CD14-positive monocyte (primary cell): ENCODE results near the gene GRIN2A. TPM values are rescaled to one million over a fixed set of nuclear protein-coding genes. Genes with fewer than 3 reads are reported as not detected.

Experiments used
- DNase-seq, 3 donors: peaks; one replicate each; pipeline ENCODE4 v3.0.0-alpha.2; 2011 to 2022
- H2AFZ ChIP-seq: 2 replicates; pipeline ENCODE4 v1.6.0; 2012; ENCODE audit warnings: mild to moderate bottlenecking, low read depth, low read length, inconsistent platforms; ENCODE audit not compliant: insufficient read depth, poor library complexity, severe bottlenecking
- H3K27ac ChIP-seq, 2 donors: 1 replicate in 1 of 2; 2 replicates in 1 of 2; pipeline ENCODE4 v1.5.1; 2012 to 2013; ENCODE audit warnings: low read length in 2 of 2, control low read depth in 1 of 2, inconsistent platforms in 1 of 2, low read depth in 1 of 2, mild to moderate bottlenecking in 1 of 2
- H3K27me3 ChIP-seq, 2 donors: one replicate each; pipeline versions ENCODE4 v1.6.0 to v1.6.1; 2011 to 2013; ENCODE audit warnings: low read length in 2 of 2; ENCODE audit not compliant: control insufficient read depth in 2 of 2, insufficient read depth in 2 of 2
- H3K36me3 ChIP-seq, 2 donors: replicated peaks in 1 of 2; 1 replicate in 1 of 2; 2 replicates in 1 of 2; pipeline versions ENCODE4 v1.5.1 to v1.6.1; 2012 to 2013; ENCODE audit warnings: low read length in 2 of 2, control low read depth in 1 of 2, inconsistent platforms in 1 of 2, mild to moderate bottlenecking in 1 of 2; ENCODE audit not compliant: insufficient read depth in 2 of 2, control insufficient read depth in 1 of 2
- H3K4me1 ChIP-seq, 2 donors: 1 replicate in 1 of 2; 2 replicates in 1 of 2; pipeline versions ENCODE4 v1.5.1 to v1.6.1; 2012 to 2013; ENCODE audit warnings: low read length in 2 of 2, control low read depth in 1 of 2, inconsistent platforms in 1 of 2, mild to moderate bottlenecking in 1 of 2, moderate library complexity in 1 of 2; ENCODE audit not compliant: insufficient read depth in 2 of 2, control insufficient read depth in 1 of 2
- H3K4me2 ChIP-seq: replicated peaks from 2 replicates; pipeline ENCODE3; 2012; ENCODE audit warnings: low read length, moderate library complexity, mild to moderate bottlenecking; ENCODE audit not compliant: poor library complexity, severe bottlenecking; ENCODE audit errors: extremely low read depth
- H3K4me3 ChIP-seq, 3 experiments: fragments of 200-600 bp in 1 of 3; sonication (generic) in 1 of 3; replicated peaks in 1 of 3; 1 replicate in 2 of 3; 2 replicates in 1 of 3; pipeline ENCODE4 v1.5.1; 2011 to 2013; ENCODE audit warnings: low read length in 3 of 3, mild to moderate bottlenecking in 3 of 3, control low read depth in 2 of 3, low read depth in 2 of 3, inconsistent platforms in 1 of 3, moderate library complexity in 1 of 3
- H3K79me2 ChIP-seq: 2 replicates; pipeline ENCODE4 v1.6.0; 2012; ENCODE audit warnings: mild to moderate bottlenecking, control low read depth, inconsistent platforms, low read length, moderate library complexity; ENCODE audit not compliant: insufficient read depth
- H3K9ac ChIP-seq: 2 replicates; pipeline ENCODE4 v1.6.0; 2017; ENCODE audit warnings: low read length, mild to moderate bottlenecking; ENCODE audit not compliant: insufficient read depth, poor library complexity, severe bottlenecking
- H3K9me3 ChIP-seq, 2 donors: replicated peaks in 1 of 2; 1 replicate in 1 of 2; 2 replicates in 1 of 2; pipeline versions ENCODE4 v1.5.1 to v1.6.1; 2012 to 2013; ENCODE audit warnings: low read length in 2 of 2, control low read depth in 1 of 2; ENCODE audit not compliant: control insufficient read depth in 1 of 2, insufficient read depth in 1 of 2
- H4K20me1 ChIP-seq: 2 replicates; pipeline ENCODE4 v1.6.0; 2012; ENCODE audit warnings: mild to moderate bottlenecking, low read length, control low read depth, moderate library complexity; ENCODE audit not compliant: insufficient read depth
- H3K27ac Mint-ChIP-seq, 7 donors: one replicate each; pipeline ENCODE4 v1.8.0; 2020; ENCODE audit warnings: mild to moderate bottlenecking in 7 of 7, mixed read lengths in 7 of 7, moderate library complexity in 6 of 7, inconsistent platforms in 2 of 7
- H3K27me3 Mint-ChIP-seq, 3 donors: one replicate each; pipeline ENCODE4 v1.8.0; 2021 to 2022; ENCODE audit warnings: low read depth in 3 of 3, mild to moderate bottlenecking in 3 of 3, mixed read lengths in 3 of 3, moderate library complexity in 3 of 3, inconsistent platforms in 1 of 3
- H3K36me3 Mint-ChIP-seq, 2 donors: one replicate each; pipeline ENCODE4 v1.8.0; 2020; ENCODE audit warnings: mixed read lengths in 2 of 2, inconsistent platforms in 1 of 2, mild to moderate bottlenecking in 1 of 2
- H3K4me1 Mint-ChIP-seq: one replicate; pipeline ENCODE4 v1.8.0; 2020; ENCODE audit warnings: mild to moderate bottlenecking, mixed read lengths
- H3K4me3 Mint-ChIP-seq, 2 donors: one replicate each; pipeline ENCODE4 v1.8.0; 2020; ENCODE audit warnings: mild to moderate bottlenecking in 2 of 2, mixed read lengths in 2 of 2, moderate library complexity in 1 of 2
- H3K9me3 Mint-ChIP-seq, 7 donors: one replicate each; pipeline ENCODE4 v1.8.0; 2020 to 2022; ENCODE audit warnings: mixed read lengths in 7 of 7, mild to moderate bottlenecking in 6 of 7, moderate library complexity in 6 of 7, inconsistent platforms in 2 of 7
- WGBS: methylation state at CpG from one replicate; pipeline ENCODE4 v1.1.5; 2013; ENCODE audit warnings: missing lambda C conversion rate; ENCODE audit not compliant: insufficient coverage; 5-methylcytosine and 5-hydroxymethylcytosine counted together
- intact Hi-C, 2 donors: fragments of 100-400 bp; cut with micrococcal nuclease; formaldehyde crosslinking; loops; one replicate each; pipeline versions ENCODE4 v1.15.0 to v1.15.1; 2023
- polyA plus RNA-seq, 3 donors: library from polyadenylated mRNA; depleted of rRNA in 1 of 3; unstranded in 2 of 3; stranded (reverse) in 1 of 3; fragments of 300-500 nt in 2 of 3; fragments of >200 nt in 1 of 3; fragmentation: Illumina TruSeq in 2 of 3; gene quantifications; 1 replicate in 2 of 3; 2 replicates in 1 of 3; pipeline ENCODE4 v1.2.3, GENCODE V29; 2012 to 2021
- TF ChIP-seq, protein P1 (sequence below): fragments of 200-600 bp; IDR thresholded peaks from one replicate; pipeline ENCODE4 v1.8.0; 2022; ENCODE audit warnings: antibody characterized with exemption, mild to moderate bottlenecking

GRIN2A gene
- polyA plus RNA-seq, 3 donors, result not detected

DNA sequence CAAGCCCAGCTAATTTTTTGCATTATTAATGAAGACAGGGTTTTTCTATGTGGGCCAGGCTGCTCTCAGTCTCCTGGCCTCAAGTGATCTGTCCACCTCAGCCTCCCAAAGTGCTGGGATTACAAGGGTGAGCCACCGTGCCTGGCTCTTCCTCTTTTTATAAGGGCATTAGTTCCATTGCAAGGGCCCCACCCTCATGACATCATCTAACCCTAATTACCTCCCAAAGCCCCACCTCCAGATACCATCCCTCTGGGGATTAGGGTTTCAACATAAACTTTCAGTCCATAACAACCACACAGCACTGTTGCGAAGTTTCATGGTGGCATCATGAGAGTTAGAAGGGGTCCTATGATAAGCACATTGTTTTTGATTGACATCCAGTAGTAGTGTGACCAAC lies 277.7 kb downstream of the GRIN2A start:
- 83% methylated on average over 1 of the region's 2 CpGs for WGBS
- Mint-ChIP-seq H3K27me3 (no peaks in the 10 kb centered on the region), H3K27ac (no peak overlapping the region), H3K4me1 (no peaks in the 10 kb centered on the region), H3K4me3 (no peak overlapping the region), H3K9me3 (peaks cover 0 to 10% (median 2%) of the 10 kb centered on the region in 7 donors), H3K36me3 (no peaks in the 10 kb centered on the region)
- Histone ChIP-seq H3K27me3 (no peaks in the 10 kb centered on the region), H4K20me1 (no peaks in the 10 kb centered on the region), H3K36me3 (no peaks in the 10 kb centered on the region), H3K9me3 (no peaks in the 10 kb centered on the region), H3K9ac (no peak overlapping the region), H3K4me2 (no peak overlapping the region), H3K4me1 (no peaks in the 10 kb centered on the region), H3K79me2 (no peaks in the 10 kb centered on the region), H2AFZ (no peak overlapping the region), H3K4me3 (no peak overlapping the region), H3K27ac (no peak overlapping the region)
- TF ChIP-seq, protein P1, sequence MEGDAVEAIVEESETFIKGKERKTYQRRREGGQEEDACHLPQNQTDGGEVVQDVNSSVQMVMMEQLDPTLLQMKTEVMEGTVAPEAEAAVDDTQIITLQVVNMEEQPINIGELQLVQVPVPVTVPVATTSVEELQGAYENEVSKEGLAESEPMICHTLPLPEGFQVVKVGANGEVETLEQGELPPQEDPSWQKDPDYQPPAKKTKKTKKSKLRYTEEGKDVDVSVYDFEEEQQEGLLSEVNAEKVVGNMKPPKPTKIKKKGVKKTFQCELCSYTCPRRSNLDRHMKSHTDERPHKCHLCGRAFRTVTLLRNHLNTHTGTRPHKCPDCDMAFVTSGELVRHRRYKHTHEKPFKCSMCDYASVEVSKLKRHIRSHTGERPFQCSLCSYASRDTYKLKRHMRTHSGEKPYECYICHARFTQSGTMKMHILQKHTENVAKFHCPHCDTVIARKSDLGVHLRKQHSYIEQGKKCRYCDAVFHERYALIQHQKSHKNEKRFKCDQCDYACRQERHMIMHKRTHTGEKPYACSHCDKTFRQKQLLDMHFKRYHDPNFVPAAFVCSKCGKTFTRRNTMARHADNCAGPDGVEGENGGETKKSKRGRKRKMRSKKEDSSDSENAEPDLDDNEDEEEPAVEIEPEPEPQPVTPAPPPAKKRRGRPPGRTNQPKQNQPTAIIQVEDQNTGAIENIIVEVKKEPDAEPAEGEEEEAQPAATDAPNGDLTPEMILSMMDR, result no peak
- DNase-seq, result no peak
- intact Hi-C loops, result no loop called here

DNA sequence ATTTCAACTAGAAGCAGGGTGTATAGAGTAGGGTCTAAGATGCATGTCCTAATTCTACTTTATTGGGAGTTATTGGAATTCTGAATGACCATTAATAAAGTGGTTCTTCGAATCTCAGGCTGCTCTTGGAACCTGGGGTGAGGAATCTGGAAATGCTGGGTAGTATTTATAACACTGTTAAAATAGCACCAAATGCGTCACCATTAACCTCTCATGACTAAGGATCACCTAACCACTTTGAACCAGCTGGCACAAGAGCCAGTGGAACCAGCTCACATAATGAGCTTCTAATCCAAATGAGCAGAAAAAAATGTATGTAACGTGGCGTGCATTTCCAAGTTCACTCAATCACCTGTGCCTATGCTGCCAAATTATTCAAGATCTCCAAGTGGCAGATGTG lies 281.7 kb downstream of the GRIN2A start:
- whole genome bisulfite sequencing, result no CpG with 5 or more reads among the region's 4 CpGs
- Histone ChIP-seq H3K4me1 (no peaks in the 10 kb centered on the region), H3K79me2 (no peaks in the 10 kb centered on the region), H4K20me1 (no peaks in the 10 kb centered on the region), H3K4me2 (no peak overlapping the region), H3K4me3 (no peak overlapping the region), H3K36me3 (no peaks in the 10 kb centered on the region), H3K27ac (no peak overlapping the region), H3K9ac (no peak overlapping the region), H3K9me3 (no peaks in the 10 kb centered on the region), H3K27me3 (no peaks in the 10 kb centered on the region), H2AFZ (no peak overlapping the region)
- no peaks in the 10 kb centered on the region for H3K36me3 Mint-ChIP-seq
- peaks cover 0 to 3% (median 0%) of the 10 kb centered on the region in 7 donors for H3K9me3 Mint-ChIP-seq
- no peak overlapping the region for H3K27ac Mint-ChIP-seq
- DNase-seq, result no peak
- H3K27me3 Mint-ChIP-seq, result peaks cover 0 to 3% (median 0%) of the 10 kb centered on the region in 3 donors
- H3K4me3 Mint-ChIP-seq, result no peak overlapping the region
- intact Hi-C loops, result no loop called here
- no peaks in the 10 kb centered on the region for H3K4me1 Mint-ChIP-seq
- TF ChIP-seq, protein P1, result no peak
